HEK293 (cell line): Measurements from ENCODE around the gene SNTN.

Experiments
- OSR2 ChIP-seq: fragments of 450-650 bp; formaldehyde crosslinking; IDR thresholded peaks from 2 replicates; pipeline ENCODE4 v1.5.1; 2016; ENCODE audit warnings: missing biosample characterization, missing genetic modification characterization
- TCF7L2 ChIP-seq: IDR thresholded peaks from 2 replicates; pipeline ENCODE4 v1.6.1; 2011; ENCODE audit warnings: low read depth, mild to moderate bottlenecking, inconsistent platforms, low read length, moderate library complexity, borderline replicate concordance
- ZEB2 ChIP-seq: fragments of 450-650 bp; formaldehyde crosslinking; IDR thresholded peaks from 2 replicates; pipeline ENCODE4 v1.5.1; 2016; ENCODE audit warnings: missing biosample characterization, missing genetic modification characterization
- ZFP3 ChIP-seq: fragments of 450-650 bp; formaldehyde crosslinking; IDR thresholded peaks from 2 replicates; pipeline ENCODE4 v1.5.1; 2016; ENCODE audit warnings: low read depth, missing biosample characterization, missing genetic modification characterization
- ZNF140 ChIP-seq: fragments of 450-650 bp; formaldehyde crosslinking; IDR thresholded peaks from 2 replicates; pipeline ENCODE4 v1.5.1; 2016; ENCODE audit warnings: missing biosample characterization, missing genetic modification characterization
- ZNF292 ChIP-seq: fragments of 450-650 bp; formaldehyde crosslinking; IDR thresholded peaks from 2 replicates; pipeline ENCODE4 v1.5.1; 2016; ENCODE audit warnings: low read depth, missing biosample characterization, missing genetic modification characterization, borderline replicate concordance
- ZNF521 ChIP-seq: fragments of 450-650 bp; formaldehyde crosslinking; IDR thresholded peaks from 2 replicates; pipeline ENCODE4 v1.5.1; 2017; ENCODE audit warnings: missing biosample characterization, mild to moderate bottlenecking, missing genetic modification characterization
- ZNF585B ChIP-seq: fragments of 450-650 bp; formaldehyde crosslinking; IDR thresholded peaks from 2 replicates; pipeline ENCODE4 v1.5.1; 2016; ENCODE audit warnings: missing biosample characterization, missing genetic modification characterization
- ZNF623 ChIP-seq: fragments of 450-650 bp; formaldehyde crosslinking; IDR thresholded peaks from 2 replicates; pipeline ENCODE4 v1.5.1; 2016; ENCODE audit warnings: missing biosample characterization, missing genetic modification characterization
- TF ChIP-seq, protein P1 (sequence below): fragments of 450-650 bp; formaldehyde crosslinking; IDR thresholded peaks from 2 replicates; pipeline ENCODE4 v1.5.1; 2016; ENCODE audit warnings: missing biosample characterization, missing genetic modification characterization
- TF ChIP-seq, protein P2 (sequence below): fragments of 450-650 bp; formaldehyde crosslinking; IDR thresholded peaks from 2 replicates; pipeline ENCODE4 v1.5.1; 2016; ENCODE audit warnings: missing biosample characterization, missing genetic modification characterization
- TF ChIP-seq, protein P3 (sequence below): fragments of 450-650 bp; IDR thresholded peaks from 2 replicates; pipeline ENCODE4 v1.5.1; 2018; ENCODE audit warnings: missing biosample characterization, missing genetic modification characterization
- TF ChIP-seq, protein P4 (sequence below): fragments of 450-650 bp; formaldehyde crosslinking; IDR thresholded peaks from 2 replicates; pipeline ENCODE4 v1.5.1; 2016; ENCODE audit warnings: missing biosample characterization, missing genetic modification characterization

DNA sequence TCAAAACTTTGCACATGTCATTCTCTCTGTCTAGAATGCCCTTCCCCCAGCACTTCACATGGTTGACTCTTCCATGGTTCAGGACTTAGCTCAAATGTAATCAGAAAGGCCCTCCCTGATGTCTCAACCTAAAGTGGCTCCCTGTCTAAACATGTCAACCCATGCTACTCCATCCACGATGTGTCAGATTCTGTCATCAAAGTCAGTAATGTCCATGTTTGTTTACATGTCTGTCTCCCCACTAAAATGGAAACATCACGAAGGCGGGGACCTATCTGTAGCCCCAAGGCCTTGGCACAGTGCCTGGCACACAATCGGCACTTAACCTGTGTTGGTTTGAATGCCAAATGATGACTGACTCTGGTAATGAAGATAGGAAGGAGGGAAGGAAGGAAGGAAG lies 20.8 kb upstream of the SNTN start:
- TF ChIP-seq OSR2 (tag by site-specific recombination) (no peak), ZNF623 (tag by site-specific recombination) (no peak), ZEB2 (tag by site-specific recombination) (no peak), ZNF585B (no peak), ZNF292 (tag by site-specific recombination) (no peak), TCF7L2 (no peak), ZNF140 (no peak), ZFP3 (no peak), ZNF521 (tag by site-specific recombination) (no peak)
- TF ChIP-seq, protein P1, sequence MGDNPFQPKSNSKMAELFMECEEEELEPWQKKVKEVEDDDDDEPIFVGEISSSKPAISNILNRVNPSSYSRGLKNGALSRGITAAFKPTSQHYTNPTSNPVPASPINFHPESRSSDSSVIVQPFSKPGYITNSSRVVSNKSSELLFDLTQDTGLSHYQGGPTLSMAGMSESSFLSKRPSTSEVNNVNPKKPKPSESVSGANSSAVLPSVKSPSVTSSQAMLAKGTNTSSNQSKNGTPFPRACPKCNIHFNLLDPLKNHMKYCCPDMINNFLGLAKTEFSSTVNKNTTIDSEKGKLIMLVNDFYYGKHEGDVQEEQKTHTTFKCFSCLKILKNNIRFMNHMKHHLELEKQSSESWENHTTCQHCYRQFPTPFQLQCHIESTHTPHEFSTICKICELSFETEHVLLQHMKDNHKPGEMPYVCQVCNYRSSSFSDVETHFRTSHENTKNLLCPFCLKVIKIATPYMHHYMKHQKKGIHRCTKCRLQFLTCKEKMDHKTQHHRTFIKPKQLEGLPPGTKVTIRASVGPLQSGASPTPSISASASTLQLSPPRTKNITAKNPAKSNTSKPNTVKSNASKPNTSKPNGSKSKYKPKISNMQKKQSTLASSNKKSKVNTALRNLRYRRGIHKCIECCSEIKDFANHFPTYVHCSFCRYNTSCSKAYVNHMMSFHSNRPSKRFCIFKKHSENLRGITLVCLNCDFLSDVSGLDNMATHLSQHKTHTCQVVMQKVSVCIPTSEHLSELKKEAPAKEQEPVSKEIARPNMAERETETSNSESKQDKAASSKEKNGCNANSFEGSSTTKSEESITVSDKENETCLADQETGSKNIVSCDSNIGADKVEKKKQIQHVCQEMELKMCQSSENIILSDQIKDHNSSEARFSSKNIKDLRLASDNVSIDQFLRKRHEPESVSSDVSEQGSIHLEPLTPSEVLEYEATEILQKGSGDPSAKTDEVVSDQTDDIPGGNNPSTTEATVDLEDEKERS (tag by site-specific recombination), result no peak
- TF ChIP-seq, protein P2, sequence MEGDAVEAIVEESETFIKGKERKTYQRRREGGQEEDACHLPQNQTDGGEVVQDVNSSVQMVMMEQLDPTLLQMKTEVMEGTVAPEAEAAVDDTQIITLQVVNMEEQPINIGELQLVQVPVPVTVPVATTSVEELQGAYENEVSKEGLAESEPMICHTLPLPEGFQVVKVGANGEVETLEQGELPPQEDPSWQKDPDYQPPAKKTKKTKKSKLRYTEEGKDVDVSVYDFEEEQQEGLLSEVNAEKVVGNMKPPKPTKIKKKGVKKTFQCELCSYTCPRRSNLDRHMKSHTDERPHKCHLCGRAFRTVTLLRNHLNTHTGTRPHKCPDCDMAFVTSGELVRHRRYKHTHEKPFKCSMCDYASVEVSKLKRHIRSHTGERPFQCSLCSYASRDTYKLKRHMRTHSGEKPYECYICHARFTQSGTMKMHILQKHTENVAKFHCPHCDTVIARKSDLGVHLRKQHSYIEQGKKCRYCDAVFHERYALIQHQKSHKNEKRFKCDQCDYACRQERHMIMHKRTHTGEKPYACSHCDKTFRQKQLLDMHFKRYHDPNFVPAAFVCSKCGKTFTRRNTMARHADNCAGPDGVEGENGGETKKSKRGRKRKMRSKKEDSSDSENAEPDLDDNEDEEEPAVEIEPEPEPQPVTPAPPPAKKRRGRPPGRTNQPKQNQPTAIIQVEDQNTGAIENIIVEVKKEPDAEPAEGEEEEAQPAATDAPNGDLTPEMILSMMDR (tag by site-specific recombination), result no peak
- TF ChIP-seq, protein P3, sequence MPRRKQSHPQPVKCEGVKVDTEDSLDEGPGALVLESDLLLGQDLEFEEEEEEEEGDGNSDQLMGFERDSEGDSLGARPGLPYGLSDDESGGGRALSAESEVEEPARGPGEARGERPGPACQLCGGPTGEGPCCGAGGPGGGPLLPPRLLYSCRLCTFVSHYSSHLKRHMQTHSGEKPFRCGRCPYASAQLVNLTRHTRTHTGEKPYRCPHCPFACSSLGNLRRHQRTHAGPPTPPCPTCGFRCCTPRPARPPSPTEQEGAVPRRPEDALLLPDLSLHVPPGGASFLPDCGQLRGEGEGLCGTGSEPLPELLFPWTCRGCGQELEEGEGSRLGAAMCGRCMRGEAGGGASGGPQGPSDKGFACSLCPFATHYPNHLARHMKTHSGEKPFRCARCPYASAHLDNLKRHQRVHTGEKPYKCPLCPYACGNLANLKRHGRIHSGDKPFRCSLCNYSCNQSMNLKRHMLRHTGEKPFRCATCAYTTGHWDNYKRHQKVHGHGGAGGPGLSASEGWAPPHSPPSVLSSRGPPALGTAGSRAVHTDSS (tag by site-specific recombination), result no peak
- TF ChIP-seq, protein P4, sequence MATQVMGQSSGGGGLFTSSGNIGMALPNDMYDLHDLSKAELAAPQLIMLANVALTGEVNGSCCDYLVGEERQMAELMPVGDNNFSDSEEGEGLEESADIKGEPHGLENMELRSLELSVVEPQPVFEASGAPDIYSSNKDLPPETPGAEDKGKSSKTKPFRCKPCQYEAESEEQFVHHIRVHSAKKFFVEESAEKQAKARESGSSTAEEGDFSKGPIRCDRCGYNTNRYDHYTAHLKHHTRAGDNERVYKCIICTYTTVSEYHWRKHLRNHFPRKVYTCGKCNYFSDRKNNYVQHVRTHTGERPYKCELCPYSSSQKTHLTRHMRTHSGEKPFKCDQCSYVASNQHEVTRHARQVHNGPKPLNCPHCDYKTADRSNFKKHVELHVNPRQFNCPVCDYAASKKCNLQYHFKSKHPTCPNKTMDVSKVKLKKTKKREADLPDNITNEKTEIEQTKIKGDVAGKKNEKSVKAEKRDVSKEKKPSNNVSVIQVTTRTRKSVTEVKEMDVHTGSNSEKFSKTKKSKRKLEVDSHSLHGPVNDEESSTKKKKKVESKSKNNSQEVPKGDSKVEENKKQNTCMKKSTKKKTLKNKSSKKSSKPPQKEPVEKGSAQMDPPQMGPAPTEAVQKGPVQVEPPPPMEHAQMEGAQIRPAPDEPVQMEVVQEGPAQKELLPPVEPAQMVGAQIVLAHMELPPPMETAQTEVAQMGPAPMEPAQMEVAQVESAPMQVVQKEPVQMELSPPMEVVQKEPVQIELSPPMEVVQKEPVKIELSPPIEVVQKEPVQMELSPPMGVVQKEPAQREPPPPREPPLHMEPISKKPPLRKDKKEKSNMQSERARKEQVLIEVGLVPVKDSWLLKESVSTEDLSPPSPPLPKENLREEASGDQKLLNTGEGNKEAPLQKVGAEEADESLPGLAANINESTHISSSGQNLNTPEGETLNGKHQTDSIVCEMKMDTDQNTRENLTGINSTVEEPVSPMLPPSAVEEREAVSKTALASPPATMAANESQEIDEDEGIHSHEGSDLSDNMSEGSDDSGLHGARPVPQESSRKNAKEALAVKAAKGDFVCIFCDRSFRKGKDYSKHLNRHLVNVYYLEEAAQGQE (tag by site-specific recombination), result no peak
